Activated effector memory CD4-positive, alpha-beta T cell treated with Interleukin-2 at 50 U/mL for 16 hours (primary cell): ENCODE data around the gene PRKCE.

ENCODE experiments used
- DNase-seq: peaks from one replicate; pipeline ENCODE4 v3.0.0-alpha.2; 2020

Gene PRKCE

GRCh38 chr2:45731141-45731540 is 79.7 kb downstream of the PRKCE start:
- DNase-seq: no peak

- DNase-seq: no peak
These were observed 81.0 kb downstream of the PRKCE start for GRCh38 chr2:45732436-45732835.

- no peak for DNase-seq
These were observed 81.5 kb downstream of the PRKCE start for GRCh38 chr2:45732946-45733345.

- DNase-seq: no peak
These were observed 82.9 kb downstream of the PRKCE start for GRCh38 chr2:45734336-45734735.

GRCh38 chr2:45734952-45735351 is 83.5 kb downstream of the PRKCE start:
- DNase-seq: no peak

GRCh38 chr2:45736757-45737704 is 85.6 kb downstream of the PRKCE start:
- DNase-seq: no peak

GRCh38 chr2:45739796-45740485 is 88.5 kb downstream of the PRKCE start:
- no peak for DNase-seq

- no peak for DNase-seq
These were observed 89.8 kb downstream of the PRKCE start for GRCh38 chr2:45741161-45741850.

GRCh38 chr2:45743531-45744396 is 92.3 kb downstream of the PRKCE start:
- DNase-seq: no peak

GRCh38 chr2:45745231-45745630 is 93.8 kb downstream of the PRKCE start:
- DNase-seq: no peak

- no peak for DNase-seq
These were observed 95.4 kb downstream of the PRKCE start for GRCh38 chr2:45746888-45747287.

GRCh38 chr2:45747363-45747762 is 95.9 kb downstream of the PRKCE start:
- DNase-seq: no peak

- no peak for DNase-seq
These were observed 96.8 kb downstream of the PRKCE start for GRCh38 chr2:45748239-45748638.

GRCh38 chr2:45750001-45750400 is 98.5 kb downstream of the PRKCE start:
- DNase-seq: no peak

- DNase-seq: no peak
These were observed 99.0 kb downstream of the PRKCE start for GRCh38 chr2:45750484-45750883.

- DNase-seq: no peak
These were observed 101.9 kb downstream of the PRKCE start for GRCh38 chr2:45753381-45753780.

- no peak for DNase-seq
These were observed 102.9 kb downstream of the PRKCE start for GRCh38 chr2:45754131-45755010.

GRCh38 chr2:45755585-45756335 is 104.3 kb downstream of the PRKCE start:
- DNase-seq: no peak

- no peak for DNase-seq
These were observed 106.5 kb downstream of the PRKCE start for GRCh38 chr2:45758018-45758417.

GRCh38 chr2:45759310-45759851 is 107.9 kb downstream of the PRKCE start:
- DNase-seq: no peak
